OCI-LY1 (cell line): Measurements from ENCODE around the gene PLK4.

Experiments used
- H2AFZ ChIP-seq: fragments of 200-600 bp; sonication (generic), shearing (Covaris generic); 2 replicates; pipeline ENCODE4 v1.6.0; 2014; ENCODE audit warnings: antibody characterized with exemption, mild to moderate bottlenecking, low read length
- H3F3A ChIP-seq: fragments of 200-600 bp; sonication (generic), shearing (Covaris generic); 2 replicates; pipeline ENCODE4 v1.6.0; 2014; ENCODE audit warnings: mild to moderate bottlenecking, antibody characterized with exemption, low read length, moderate library complexity; ENCODE audit not compliant: insufficient read depth
- H3K27ac ChIP-seq: fragments of 200-600 bp; sonication (generic); 2 replicates; pipeline ENCODE4 v1.5.1; 2014; ENCODE audit warnings: low read length, mixed run types, mild to moderate bottlenecking, low read depth; ENCODE audit not compliant: poor library complexity, severe bottlenecking
- H3K27me3 ChIP-seq: fragments of 200-600 bp; sonication (generic); 2 replicates; pipeline ENCODE4 v1.6.0; 2014; ENCODE audit warnings: antibody characterized with exemption, mild to moderate bottlenecking, low read length, moderate library complexity; ENCODE audit not compliant: insufficient read depth
- H3K36me3 ChIP-seq: fragments of 200-600 bp; sonication (generic); 2 replicates; pipeline ENCODE4 v1.6.1; 2014; ENCODE audit warnings: mild to moderate bottlenecking, antibody characterized with exemption, low read length, moderate library complexity, mixed read lengths; ENCODE audit not compliant: insufficient read depth
- H3K4me1 ChIP-seq: fragments of 200-600 bp; sonication (generic); 2 replicates; pipeline ENCODE4 v1.5.1; 2014; ENCODE audit warnings: mild to moderate bottlenecking, low read length, moderate library complexity; ENCODE audit not compliant: insufficient read depth, severe bottlenecking
- H3K4me2 ChIP-seq: fragments of 200-600 bp; sonication (generic), shearing (Covaris generic); 2 replicates; pipeline ENCODE4 v1.6.1; 2014; ENCODE audit warnings: low read length
- H3K4me3 ChIP-seq: fragments of 200-600 bp; sonication (generic); 2 replicates; pipeline ENCODE4 v1.5.1; 2014; ENCODE audit warnings: low read length, low read depth, mild to moderate bottlenecking, mixed read lengths; ENCODE audit not compliant: poor library complexity, severe bottlenecking
- H3K79me2 ChIP-seq: fragments of 200-600 bp; shearing (Covaris generic); 2 replicates; pipeline ENCODE4 v1.6.1; 2016; ENCODE audit warnings: mixed run types, low read length, mixed read lengths; ENCODE audit not compliant: insufficient read depth
- H3K9ac ChIP-seq: fragments of 200-600 bp; sonication (generic), shearing (Covaris generic); 2 replicates; pipeline ENCODE4 v1.6.1; 2014; ENCODE audit warnings: mild to moderate bottlenecking, low read length, mixed read lengths
- H3K9me2 ChIP-seq: fragments of 200-600 bp; sonication (generic), shearing (Covaris generic); 2 replicates; pipeline ENCODE4 v1.6.1; 2014; ENCODE audit warnings: low read depth, mild to moderate bottlenecking, low read length, mixed read lengths
- H3K9me3 ChIP-seq: fragments of 200-600 bp; shearing (Covaris generic); 2 replicates; pipeline ENCODE4 v1.6.1; 2014; ENCODE audit warnings: low read length, mixed read lengths
- H4K20me1 ChIP-seq: fragments of 200-600 bp; sonication (generic), shearing (Covaris generic); 2 replicates; pipeline ENCODE4 v1.6.0; 2016; ENCODE audit warnings: mild to moderate bottlenecking, low read length; ENCODE audit not compliant: insufficient read depth
- CTCF ChIP-seq: fragments of 200-600 bp; sonication (generic), shearing (Covaris generic); IDR thresholded peaks from 2 replicates; pipeline ENCODE4 v1.5.1; 2017; ENCODE audit warnings: mild to moderate bottlenecking, antibody characterized with exemption, low read length, moderate library complexity, mixed read lengths
- EZH2 ChIP-seq: fragments of 200-600 bp; sonication (generic), shearing (Covaris generic); IDR thresholded peaks from 2 replicates; pipeline ENCODE4 v1.8.0; 2017; ENCODE audit warnings: borderline replicate concordance, mixed run types, mild to moderate bottlenecking, antibody characterized with exemption, low read length, moderate library complexity, mixed read lengths

Gene PLK4

GRCh38 chr4:127870281-127870680 lies 10.4 kb upstream of the PLK4 start:
- Histone ChIP-seq H2AFZ (no peak overlapping the region), H3K9me3 (peaks cover 3% of the 10 kb centered on the region; the same call in 1 of the 2 replicates), H3K4me1 (no peaks in the 10 kb centered on the region), H3K27me3 (no peaks in the 10 kb centered on the region), H3K4me2 (no peak overlapping the region), H3K27ac (no peak overlapping the region), H3K79me2 (no peaks in the 10 kb centered on the region), H3K9me2 (no peaks in the 10 kb centered on the region), H3K36me3 (peaks cover 8% of the 10 kb centered on the region; the same call in 1 of the 2 replicates), H4K20me1 (no peaks in the 10 kb centered on the region), H3F3A (no peaks in the 10 kb centered on the region), H3K9ac (no peak overlapping the region), H3K4me3 (no peak overlapping the region)
- TF ChIP-seq EZH2 (no peak), CTCF (no peak)

GRCh38 chr4:127870688-127871087 lies 10.0 kb upstream of the PLK4 start:
- H2AFZ ChIP-seq = no peak overlapping the region
- peaks cover 3% of the 10 kb centered on the region; the same call in 1 of the 2 replicates for H3K9me3 ChIP-seq
- H3K79me2 ChIP-seq = no peaks in the 10 kb centered on the region
- no peaks in the 10 kb centered on the region for H3K9me2 ChIP-seq
- no peak overlapping the region for H3K4me3 ChIP-seq
- no peaks in the 10 kb centered on the region for H4K20me1 ChIP-seq
- TF ChIP-seq CTCF (no peak), EZH2 (no peak)
- peaks cover 10% of the 10 kb centered on the region; the same call in 1 of the 2 replicates for H3K36me3 ChIP-seq
- H3K4me2 ChIP-seq = no peak overlapping the region
- H3K27ac ChIP-seq = no peak overlapping the region
- no peaks in the 10 kb centered on the region for H3K27me3 ChIP-seq
- H3K9ac ChIP-seq = no peak overlapping the region
- H3F3A ChIP-seq = no peaks in the 10 kb centered on the region
- no peaks in the 10 kb centered on the region for H3K4me1 ChIP-seq

- peaks cover 10% of the 10 kb centered on the region; the same call in 1 of the 2 replicates for H3K36me3 ChIP-seq
- no peaks in the 10 kb centered on the region for H3K9me2 ChIP-seq
- no peak overlapping the region for H3K9ac ChIP-seq
- H3K4me1 ChIP-seq = peaks cover 17% of the 10 kb centered on the region
- H3K27me3 ChIP-seq = no peaks in the 10 kb centered on the region
- H3K4me3 ChIP-seq = no peak overlapping the region
- H3K27ac ChIP-seq = no peak overlapping the region
- H3F3A ChIP-seq = no peaks in the 10 kb centered on the region
- H3K4me2 ChIP-seq = no peak overlapping the region
- peaks cover 6% of the 10 kb centered on the region for H3K79me2 ChIP-seq
- H3K9me3 ChIP-seq = peaks cover 3% of the 10 kb centered on the region; the same call in 1 of the 2 replicates
- no peaks in the 10 kb centered on the region for H4K20me1 ChIP-seq
- no peak overlapping the region for H2AFZ ChIP-seq
- TF ChIP-seq CTCF (no peak), EZH2 (no peak)
These were observed 4.9 kb upstream of the PLK4 start for GRCh38 chr4:127875791-127876190.
